H9 (cell line): Measurements from ENCODE around the gene TMEM63C. TPM values are rescaled to one million over a fixed set of nuclear protein-coding genes. Genes with fewer than 3 reads are reported as not detected.

Experiments
- DNase-seq: peaks from one replicate; pipeline ENCODE4 v3.0.0-alpha.2; 2017
- H2AFZ ChIP-seq: one replicate; pipeline ENCODE4 v1.6.1; 2013; ENCODE audit warnings: mild to moderate bottlenecking, low read length, control low read depth, moderate library complexity
- H2AK5ac ChIP-seq: 2 replicates; pipeline ENCODE4 v1.6.1; 2013; ENCODE audit warnings: low read length, control low read depth, mixed read lengths; ENCODE audit not compliant: insufficient read length
- H2BK120ac ChIP-seq: one replicate; pipeline ENCODE4 v1.6.1; 2013; ENCODE audit warnings: low read depth, mild to moderate bottlenecking, low read length, control low read depth, inconsistent platforms; ENCODE audit not compliant: poor library complexity, severe bottlenecking
- H2BK12ac ChIP-seq: 2 replicates; pipeline ENCODE4 v1.6.1; 2013; ENCODE audit warnings: low read length, control low read depth, mixed read lengths, low read depth; ENCODE audit not compliant: insufficient read length
- H2BK15ac ChIP-seq: 2 replicates; pipeline ENCODE4 v1.6.1; 2013; ENCODE audit warnings: low read depth, low read length, control low read depth
- H2BK20ac ChIP-seq: one replicate; pipeline ENCODE4 v1.6.1; 2013; ENCODE audit warnings: low read depth, mild to moderate bottlenecking, low read length, control low read depth, inconsistent platforms; ENCODE audit not compliant: poor library complexity, severe bottlenecking
- H2BK5ac ChIP-seq: 2 replicates; pipeline ENCODE4 v1.6.1; 2013; ENCODE audit warnings: low read length, control low read depth, mixed read lengths; ENCODE audit not compliant: insufficient read length
- H3K14ac ChIP-seq: 2 replicates; pipeline ENCODE4 v1.6.1; 2013; ENCODE audit warnings: low read length, control low read depth; ENCODE audit not compliant: insufficient read depth
- H3K18ac ChIP-seq: 2 replicates; pipeline ENCODE4 v1.6.1; 2013; ENCODE audit warnings: low read depth, mild to moderate bottlenecking, mixed read lengths, low read length, control low read depth; ENCODE audit not compliant: insufficient read length
- H3K23ac ChIP-seq: 2 replicates; pipeline ENCODE4 v1.6.1; 2013; ENCODE audit warnings: low read length, control low read depth, mixed read lengths, low read depth; ENCODE audit not compliant: insufficient read length
- H3K23me2 ChIP-seq: 2 replicates; pipeline ENCODE4 v1.6.1; 2013; ENCODE audit warnings: low read depth, mild to moderate bottlenecking, mixed read lengths, low read length, control low read depth; ENCODE audit not compliant: insufficient read length, poor library complexity, severe bottlenecking
- H3K27ac ChIP-seq: 2 replicates; pipeline ENCODE4 v1.5.1; 2013; ENCODE audit warnings: low read length, control low read depth, mixed read lengths, low read depth; ENCODE audit not compliant: insufficient read length
- H3K27me3 ChIP-seq: 2 replicates; pipeline ENCODE4 v1.6.1; 2013; ENCODE audit warnings: low read length, control low read depth, inconsistent platforms; ENCODE audit not compliant: insufficient read depth
- H3K4ac ChIP-seq: 2 replicates; pipeline ENCODE4 v1.6.1; 2013; ENCODE audit warnings: low read depth, mild to moderate bottlenecking, control low read depth, inconsistent platforms, low read length, moderate library complexity
- H3K4me1 ChIP-seq: 2 replicates; pipeline ENCODE4 v1.6.1; 2013; ENCODE audit warnings: low read length, control low read depth, inconsistent platforms; ENCODE audit not compliant: insufficient read depth
- H3K4me2 ChIP-seq: 2 replicates; pipeline ENCODE4 v1.6.1; 2013; ENCODE audit warnings: low read length, control low read depth, mixed read lengths; ENCODE audit not compliant: insufficient read length, insufficient read depth
- H3K56ac ChIP-seq: 2 replicates; pipeline ENCODE4 v1.6.1; 2013; ENCODE audit warnings: low read depth, mild to moderate bottlenecking, mixed read lengths, low read length, control low read depth; ENCODE audit not compliant: insufficient read length
- H3K79me1 ChIP-seq: 2 replicates; pipeline ENCODE4 v1.6.1; 2013; ENCODE audit warnings: low read depth, mild to moderate bottlenecking, moderate library complexity, low read length, control low read depth, inconsistent platforms; ENCODE audit not compliant: insufficient read depth, poor library complexity, severe bottlenecking
- H3K79me2 ChIP-seq: 2 replicates; pipeline ENCODE4 v1.6.1; 2013; ENCODE audit warnings: low read length, control low read depth, inconsistent platforms; ENCODE audit not compliant: insufficient read depth
- H3K9ac ChIP-seq: 2 replicates; pipeline ENCODE4 v1.6.1; 2013; ENCODE audit warnings: low read length, control low read depth, mixed read lengths; ENCODE audit not compliant: insufficient read length; ENCODE audit errors: extremely low read depth
- H3K9me3 ChIP-seq: one replicate; pipeline ENCODE4 v1.6.1; 2013; ENCODE audit warnings: low read depth, low read length, inconsistent platforms; ENCODE audit not compliant: control insufficient read depth
- H3T11ph ChIP-seq: one replicate; pipeline ENCODE4 v1.6.1; 2013; ENCODE audit warnings: mild to moderate bottlenecking, low read length, control low read depth, inconsistent platforms
- H4K20me1 ChIP-seq: one replicate; pipeline ENCODE4 v1.6.1; 2013; ENCODE audit not compliant: control insufficient read depth, insufficient read length, insufficient read depth
- H4K5ac ChIP-seq: 2 replicates; pipeline ENCODE4 v1.6.1; 2013; ENCODE audit warnings: low read depth, mild to moderate bottlenecking, mixed read lengths, low read length, control low read depth; ENCODE audit not compliant: insufficient read length
- H4K8ac ChIP-seq: replicated peaks from 2 replicates; pipeline ENCODE4 v1.6.1; 2013; ENCODE audit warnings: low read length, control low read depth, mixed read lengths, low read depth; ENCODE audit not compliant: insufficient read length
- H4K91ac ChIP-seq: 2 replicates; pipeline ENCODE4 v1.6.1; 2013; ENCODE audit warnings: low read depth, mild to moderate bottlenecking, moderate library complexity, mixed read lengths, low read length, control low read depth; ENCODE audit not compliant: insufficient read length
- H3K27ac Mint-ChIP-seq, 3 experiments: 2 replicates in 2 of 3; 3 replicates in 1 of 3; pipeline ENCODE4 v1.8.0; 2020 to 2021; ENCODE audit warnings: mixed read lengths in 3 of 3, mild to moderate bottlenecking in 1 of 3, moderate library complexity in 1 of 3
- H3K27me3 Mint-ChIP-seq: 2 replicates; pipeline ENCODE4 v1.8.0; 2021; ENCODE audit warnings: low read depth, mild to moderate bottlenecking, moderate library complexity, mixed read lengths
- H3K36me3 Mint-ChIP-seq, 3 experiments: 2 replicates in 2 of 3; 3 replicates in 1 of 3; pipeline ENCODE4 v1.8.0; 2020 to 2021; ENCODE audit warnings: low read depth in 3 of 3, mixed read lengths in 3 of 3; ENCODE audit not compliant: insufficient read depth in 1 of 3
- H3K4me1 Mint-ChIP-seq, 2 experiments: 2 replicates each; pipeline ENCODE4 v1.8.0; 2020; ENCODE audit warnings: mixed read lengths in 2 of 2
- H3K4me3 Mint-ChIP-seq, 2 experiments: 2 replicates in 1 of 2; 3 replicates in 1 of 2; pipeline ENCODE4 v1.8.0; 2020 to 2021; ENCODE audit warnings: mild to moderate bottlenecking in 2 of 2, mixed read lengths in 2 of 2, moderate library complexity in 1 of 2
- H3K9me3 Mint-ChIP-seq, 2 experiments: 2 replicates in 1 of 2; 3 replicates in 1 of 2; pipeline ENCODE4 v1.8.0; 2020; ENCODE audit warnings: mild to moderate bottlenecking in 2 of 2, mixed read lengths in 2 of 2, moderate library complexity in 1 of 2
- WGBS: extraction: QIAGEN DNeasy Blood & Tissue Kit; methylation state at CpG from one replicate; pipeline ENCODE4 v1.1.7; 2013; ENCODE audit warnings: missing lambda C conversion rate, low lambda C conversion rate, mixed read lengths; ENCODE audit not compliant: insufficient read length; ENCODE audit errors: extremely low coverage; 5-methylcytosine and 5-hydroxymethylcytosine counted together
- total RNA-seq: library from RNA; stranded (reverse); gene quantifications from 2 replicates; pipeline ENCODE4 v1.2.1, GENCODE V29; 2021
- TF ChIP-seq, protein P1 (sequence below): fragments of 200-600 bp; sonication (generic); conservative IDR thresholded peaks from 3 replicates; pipeline ENCODE4 v1.8.0; 2021; ENCODE audit warnings: antibody characterized with exemption, mild to moderate bottlenecking

Gene TMEM63C
- total RNA-seq, 1 experiment from 2014 or later, result 2.2 TPM

DNA sequence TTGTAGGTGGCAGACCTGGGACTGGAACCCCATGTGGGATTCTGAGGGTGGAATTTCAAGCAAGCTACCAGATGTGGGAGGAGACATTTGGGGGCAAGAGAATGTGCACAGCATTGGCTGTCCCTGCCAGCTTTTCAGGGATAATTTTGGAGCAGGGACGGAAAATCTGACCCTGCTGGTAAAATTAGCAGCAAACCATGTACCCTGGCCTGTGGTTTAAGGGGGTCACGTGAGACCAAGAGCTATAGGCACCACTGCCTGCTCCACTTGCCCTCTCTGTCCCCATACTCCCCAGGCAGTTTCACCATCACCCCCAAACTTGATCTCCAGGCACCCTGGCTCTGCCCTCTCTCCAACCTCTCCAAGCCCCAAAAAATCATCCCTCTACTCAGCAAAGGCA is 26.5 kb upstream of the TMEM63C start:
- peaks cover 2% of the 10 kb centered on the region for H3K23me2 ChIP-seq
- TF ChIP-seq, protein P1, sequence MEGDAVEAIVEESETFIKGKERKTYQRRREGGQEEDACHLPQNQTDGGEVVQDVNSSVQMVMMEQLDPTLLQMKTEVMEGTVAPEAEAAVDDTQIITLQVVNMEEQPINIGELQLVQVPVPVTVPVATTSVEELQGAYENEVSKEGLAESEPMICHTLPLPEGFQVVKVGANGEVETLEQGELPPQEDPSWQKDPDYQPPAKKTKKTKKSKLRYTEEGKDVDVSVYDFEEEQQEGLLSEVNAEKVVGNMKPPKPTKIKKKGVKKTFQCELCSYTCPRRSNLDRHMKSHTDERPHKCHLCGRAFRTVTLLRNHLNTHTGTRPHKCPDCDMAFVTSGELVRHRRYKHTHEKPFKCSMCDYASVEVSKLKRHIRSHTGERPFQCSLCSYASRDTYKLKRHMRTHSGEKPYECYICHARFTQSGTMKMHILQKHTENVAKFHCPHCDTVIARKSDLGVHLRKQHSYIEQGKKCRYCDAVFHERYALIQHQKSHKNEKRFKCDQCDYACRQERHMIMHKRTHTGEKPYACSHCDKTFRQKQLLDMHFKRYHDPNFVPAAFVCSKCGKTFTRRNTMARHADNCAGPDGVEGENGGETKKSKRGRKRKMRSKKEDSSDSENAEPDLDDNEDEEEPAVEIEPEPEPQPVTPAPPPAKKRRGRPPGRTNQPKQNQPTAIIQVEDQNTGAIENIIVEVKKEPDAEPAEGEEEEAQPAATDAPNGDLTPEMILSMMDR, result no peak
- no peak overlapping the region for H3K23ac ChIP-seq
- H3K36me3 Mint-ChIP-seq, result no peaks in the 10 kb centered on the region; a peak in 1 of 7 replicates
- H3K9ac ChIP-seq, result no peak overlapping the region
- no peaks in the 10 kb centered on the region for H3K27me3 ChIP-seq
- no peak overlapping the region for H2BK15ac ChIP-seq
- no peak overlapping the region for H4K91ac ChIP-seq
- H4K20me1 ChIP-seq, result peaks cover 3% of the 10 kb centered on the region
- H3K9me3 Mint-ChIP-seq, result peaks cover 0 to 4% of the 10 kb centered on the region in 2 experiments; a peak in 2 of 5 replicates
- no peaks in the 10 kb centered on the region for H3K9me3 ChIP-seq
- no peak overlapping the region for H3T11ph ChIP-seq
- H3K4me1 ChIP-seq, result peaks cover 4% of the 10 kb centered on the region; the same call in 1 of the 2 replicates
- H2BK20ac ChIP-seq, result no peak overlapping the region
- H3K4me1 Mint-ChIP-seq, result peaks cover 41 to 53% of the 10 kb centered on the region in 2 experiments
- peak; percentile 7 for DNase-seq
- H2AK5ac ChIP-seq, result no peak overlapping the region
- H3K4ac ChIP-seq, result no peak overlapping the region
- H3K14ac ChIP-seq, result no peak overlapping the region; the same call in 1 of the 2 replicates
- H2AFZ ChIP-seq, result no peak overlapping the region
- H3K18ac ChIP-seq, result no peak overlapping the region
- no peak overlapping the region for H2BK5ac ChIP-seq
- H3K27ac Mint-ChIP-seq, result no peak overlapping the region; a peak in 1 of 7 replicates
- no peak overlapping the region for H3K56ac ChIP-seq
- no peak overlapping the region for H4K5ac ChIP-seq
- peaks cover 2% of the 10 kb centered on the region; the same call in 1 of the 2 replicates for H3K27me3 Mint-ChIP-seq
- no CpG with 5 or more reads among the region's 2 CpGs for WGBS
- no peak overlapping the region for H2BK120ac ChIP-seq
- H3K27ac ChIP-seq, result no peak overlapping the region
- H3K4me3 Mint-ChIP-seq, result 0 out of 5 replicates have a peak overlapping the region, but pooled peaks of 1 of the 2 experiments have one; percentile 11
- H3K79me2 ChIP-seq, result no peaks in the 10 kb centered on the region
- no peak overlapping the region for H3K4me2 ChIP-seq
- no peak overlapping the region for H4K8ac ChIP-seq
- H2BK12ac ChIP-seq, result no peak overlapping the region
- no peaks in the 10 kb centered on the region for H3K79me1 ChIP-seq
